ENCODE measurements around the gene GAPVD1.
"Not testable (repeated sequence)": the region's sequence is repeated elsewhere in the genome, so short reads cannot be mapped to it uniquely, and the experiment has no call there.

GAPVD1 gene

GRCh38 chr9:125258160-125258785, 3.4 kb upstream of the GAPVD1 start:
- DNase-seq = no peak

- DNase-seq = no peak
Measured at GRCh38 chr9:125258832-125259534, 2.6 kb upstream of the GAPVD1 start.

- DNase-seq = no peak
Measured at GRCh38 chr9:125260561-125260960, 1.1 kb upstream of the GAPVD1 start.

GRCh38 chr9:125262294-125262991, 817 bp downstream of the GAPVD1 start:
- peak; percentile 29 for DNase-seq

GRCh38 chr9:125264068-125264467, 2.4 kb downstream of the GAPVD1 start:
- DNase-seq = not testable (repeated sequence)

GRCh38 chr9:125268394-125269013, 6.9 kb downstream of the GAPVD1 start:
- no peak for DNase-seq

GRCh38 chr9:125269014-125269397, 7.4 kb downstream of the GAPVD1 start:
- DNase-seq = no peak

- DNase-seq = no peak
Measured at GRCh38 chr9:125271081-125271480, 9.5 kb downstream of the GAPVD1 start.

GRCh38 chr9:125272697-125273096, 11.1 kb downstream of the GAPVD1 start:
- no peak for DNase-seq

GRCh38 chr9:125276771-125277170, 15.1 kb downstream of the GAPVD1 start:
- DNase-seq = no peak

GRCh38 chr9:125277411-125277810, 15.8 kb downstream of the GAPVD1 start:
- DNase-seq = no peak

GRCh38 chr9:125280945-125281344, 19.3 kb downstream of the GAPVD1 start:
- DNase-seq = no peak

- no peak for DNase-seq
Measured at GRCh38 chr9:125284855-125285254, 23.2 kb downstream of the GAPVD1 start.

GRCh38 chr9:125286935-125287433, 25.4 kb downstream of the GAPVD1 start:
- not testable (repeated sequence) for DNase-seq

- no peak for DNase-seq
Measured at GRCh38 chr9:125293134-125293533, 31.5 kb downstream of the GAPVD1 start.

- no peak for DNase-seq
Measured at GRCh38 chr9:125295657-125296056, 34.0 kb downstream of the GAPVD1 start.

GRCh38 chr9:125296843-125297372, 35.3 kb downstream of the GAPVD1 start:
- DNase-seq = no peak

GRCh38 chr9:125297917-125298316, 36.3 kb downstream of the GAPVD1 start:
- no peak for DNase-seq

- no peak for DNase-seq
Measured at GRCh38 chr9:125302241-125302640, 40.6 kb downstream of the GAPVD1 start.

- no peak for DNase-seq
Measured at GRCh38 chr9:125304273-125304672, 42.6 kb downstream of the GAPVD1 start.

GRCh38 chr9:125312411-125312810, 50.8 kb downstream of the GAPVD1 start:
- DNase-seq = no peak

GRCh38 chr9:125316359-125316758, 54.7 kb downstream of the GAPVD1 start:
- DNase-seq = not testable (repeated sequence)

GRCh38 chr9:125317704-125318103, 56.1 kb downstream of the GAPVD1 start:
- DNase-seq = no peak

All from EL (cell line).